ENCODE measurements around the gene DOC2A.

The DOC2A gene

DNA sequence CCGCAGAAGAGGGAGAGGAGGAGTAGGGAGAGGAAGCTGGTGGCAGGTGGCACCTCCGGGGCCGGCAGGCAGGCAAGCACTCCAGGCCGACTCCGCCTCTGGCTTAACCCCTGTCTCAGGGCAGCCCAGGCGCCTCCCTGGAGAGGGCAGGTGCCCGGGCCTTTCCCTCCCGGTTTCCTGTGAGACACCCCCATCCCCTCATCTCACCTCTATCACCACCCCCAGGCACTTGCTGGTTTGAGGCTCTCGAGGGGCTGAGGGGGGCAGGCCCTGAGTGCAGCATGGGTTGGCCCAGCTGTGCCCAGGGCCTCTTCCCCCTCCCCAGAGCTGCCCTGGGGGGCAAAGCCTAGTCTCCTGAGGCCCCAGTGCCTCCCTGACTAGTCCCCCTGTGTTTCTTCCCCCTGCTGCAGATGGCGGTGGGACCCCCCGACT is 6.0 kb downstream of the DOC2A start:
- TF ChIP-seq, protein P1, sequence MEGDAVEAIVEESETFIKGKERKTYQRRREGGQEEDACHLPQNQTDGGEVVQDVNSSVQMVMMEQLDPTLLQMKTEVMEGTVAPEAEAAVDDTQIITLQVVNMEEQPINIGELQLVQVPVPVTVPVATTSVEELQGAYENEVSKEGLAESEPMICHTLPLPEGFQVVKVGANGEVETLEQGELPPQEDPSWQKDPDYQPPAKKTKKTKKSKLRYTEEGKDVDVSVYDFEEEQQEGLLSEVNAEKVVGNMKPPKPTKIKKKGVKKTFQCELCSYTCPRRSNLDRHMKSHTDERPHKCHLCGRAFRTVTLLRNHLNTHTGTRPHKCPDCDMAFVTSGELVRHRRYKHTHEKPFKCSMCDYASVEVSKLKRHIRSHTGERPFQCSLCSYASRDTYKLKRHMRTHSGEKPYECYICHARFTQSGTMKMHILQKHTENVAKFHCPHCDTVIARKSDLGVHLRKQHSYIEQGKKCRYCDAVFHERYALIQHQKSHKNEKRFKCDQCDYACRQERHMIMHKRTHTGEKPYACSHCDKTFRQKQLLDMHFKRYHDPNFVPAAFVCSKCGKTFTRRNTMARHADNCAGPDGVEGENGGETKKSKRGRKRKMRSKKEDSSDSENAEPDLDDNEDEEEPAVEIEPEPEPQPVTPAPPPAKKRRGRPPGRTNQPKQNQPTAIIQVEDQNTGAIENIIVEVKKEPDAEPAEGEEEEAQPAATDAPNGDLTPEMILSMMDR (conservative IDR thresholded peaks at IDR 0.05; ENCODE audit: control insufficient read depth, insufficient read depth, low read depth, low read length): no peak
- no peak for DNase-seq (ENCODE audit: low read depth)
- no peak overlapping the region for H3K4me3 ChIP-seq (ENCODE audit: control insufficient read depth, low read depth, low read length)

DNA sequence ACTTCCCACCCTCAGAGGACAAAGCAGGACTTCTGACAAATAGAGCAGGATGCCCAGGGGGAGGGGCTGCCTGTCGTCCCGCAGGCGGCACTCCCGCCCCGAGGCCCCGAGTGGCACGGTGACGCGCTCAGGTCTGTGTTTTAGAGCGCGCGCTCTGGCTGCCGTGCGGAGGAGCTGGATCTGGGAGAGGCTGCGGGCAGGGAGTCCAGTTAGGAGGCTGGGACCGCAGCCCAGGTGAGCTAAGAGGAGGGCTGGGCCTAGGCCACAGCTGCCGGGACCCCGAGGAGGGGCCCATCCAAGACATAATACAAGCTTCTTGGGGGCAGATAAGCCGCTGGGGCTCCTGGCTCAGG is 6.4 kb downstream of the DOC2A start:
- H3K4me3 ChIP-seq (ENCODE audit: control insufficient read depth, low read depth, low read length): no peak overlapping the region
- TF ChIP-seq, protein P1 (conservative IDR thresholded peaks at IDR 0.05; ENCODE audit: control insufficient read depth, insufficient read depth, low read depth, low read length): no peak
- DNase-seq (ENCODE audit: low read depth): no peak

DNA sequence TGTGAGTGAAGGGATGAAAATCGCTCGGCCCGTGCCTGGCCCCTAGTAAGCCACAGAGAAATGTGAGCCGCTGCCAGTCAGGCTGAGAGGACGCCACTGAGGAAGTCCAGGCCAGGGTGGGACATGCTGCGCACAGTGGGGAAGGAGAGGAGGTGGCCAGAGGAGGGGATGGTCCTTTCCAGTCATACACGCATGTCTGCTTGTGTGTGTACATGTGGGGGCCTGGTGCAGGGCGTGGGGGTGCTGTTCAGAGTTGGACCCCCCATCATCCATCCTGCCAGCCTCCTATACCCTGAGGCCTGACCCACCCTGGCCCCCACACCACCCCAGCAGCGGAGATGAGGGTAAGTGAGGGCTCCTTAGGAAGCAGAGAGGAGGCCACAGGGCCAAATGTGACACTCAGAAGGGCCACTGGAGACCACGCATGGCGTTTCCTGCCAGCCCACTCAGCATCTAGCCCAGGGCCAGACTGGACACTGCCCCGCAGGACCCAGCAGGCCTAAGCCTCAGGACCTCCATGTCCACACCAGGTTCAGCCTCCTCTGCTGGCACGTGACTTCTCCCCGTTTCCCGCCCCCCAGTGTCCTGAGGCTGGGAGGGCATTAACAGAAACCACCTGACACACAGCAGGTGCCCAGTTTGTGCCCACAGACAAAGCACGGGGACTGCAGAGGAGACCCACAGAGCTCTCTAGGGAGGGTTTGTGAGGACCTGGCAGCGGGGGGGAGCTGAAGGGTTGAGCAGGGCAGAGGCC is 7.0 kb downstream of the DOC2A start:
- no peak for DNase-seq (ENCODE audit: low read depth)
- H3K4me3 ChIP-seq (ENCODE audit: control insufficient read depth, low read depth, low read length): no peak overlapping the region

DNA sequence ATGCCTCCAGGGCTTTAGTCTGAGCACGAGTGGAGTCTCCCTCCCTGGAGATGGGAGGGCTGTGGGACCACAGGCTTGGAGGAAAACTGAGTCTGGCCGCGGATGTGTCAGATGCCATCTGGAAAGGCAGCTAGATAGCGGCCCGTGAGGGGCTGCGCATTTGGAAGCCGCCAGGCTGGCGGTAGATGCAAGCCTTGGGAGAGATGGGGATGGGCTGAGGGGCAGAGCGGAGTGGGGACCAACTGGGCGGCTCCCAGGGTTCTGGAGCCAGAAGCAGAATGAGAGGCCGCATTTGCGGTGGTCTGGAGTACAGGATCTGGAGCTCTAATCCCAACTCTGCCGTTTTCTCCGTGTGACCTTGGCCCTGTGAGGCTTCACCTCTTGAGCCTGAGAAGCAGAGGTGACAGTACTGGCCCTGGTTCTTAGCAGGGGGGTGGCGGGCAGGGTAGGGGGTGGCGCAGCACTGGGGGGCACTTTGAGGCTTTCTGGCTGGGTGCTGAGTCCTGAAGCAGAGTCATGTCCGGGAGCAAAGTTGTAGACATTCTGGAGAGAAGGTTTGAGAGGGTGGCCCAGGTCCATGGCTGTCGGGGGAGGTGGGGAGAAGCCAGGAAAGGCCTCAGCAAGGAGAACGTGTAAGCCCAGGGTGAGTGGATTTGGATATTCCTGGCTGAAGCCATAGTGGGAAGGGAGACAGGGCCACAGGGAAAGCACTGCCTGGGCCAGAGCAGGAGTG is 8.0 kb downstream of the DOC2A start:
- DNase-seq (ENCODE audit: low read depth): no peak
- no peak overlapping the region for H3K4me3 ChIP-seq (ENCODE audit: control insufficient read depth, low read depth, low read length)
- TF ChIP-seq, protein P1 (conservative IDR thresholded peaks at IDR 0.05; ENCODE audit: control insufficient read depth, insufficient read depth, low read depth, low read length): no peak

More for the DNA sequence above, 7.0 kb downstream of the DOC2A start:
- TF ChIP-seq, protein P1 (conservative IDR thresholded peaks at IDR 0.05; ENCODE audit: control insufficient read depth, insufficient read depth, low read depth, low read length): no peak

DNA sequence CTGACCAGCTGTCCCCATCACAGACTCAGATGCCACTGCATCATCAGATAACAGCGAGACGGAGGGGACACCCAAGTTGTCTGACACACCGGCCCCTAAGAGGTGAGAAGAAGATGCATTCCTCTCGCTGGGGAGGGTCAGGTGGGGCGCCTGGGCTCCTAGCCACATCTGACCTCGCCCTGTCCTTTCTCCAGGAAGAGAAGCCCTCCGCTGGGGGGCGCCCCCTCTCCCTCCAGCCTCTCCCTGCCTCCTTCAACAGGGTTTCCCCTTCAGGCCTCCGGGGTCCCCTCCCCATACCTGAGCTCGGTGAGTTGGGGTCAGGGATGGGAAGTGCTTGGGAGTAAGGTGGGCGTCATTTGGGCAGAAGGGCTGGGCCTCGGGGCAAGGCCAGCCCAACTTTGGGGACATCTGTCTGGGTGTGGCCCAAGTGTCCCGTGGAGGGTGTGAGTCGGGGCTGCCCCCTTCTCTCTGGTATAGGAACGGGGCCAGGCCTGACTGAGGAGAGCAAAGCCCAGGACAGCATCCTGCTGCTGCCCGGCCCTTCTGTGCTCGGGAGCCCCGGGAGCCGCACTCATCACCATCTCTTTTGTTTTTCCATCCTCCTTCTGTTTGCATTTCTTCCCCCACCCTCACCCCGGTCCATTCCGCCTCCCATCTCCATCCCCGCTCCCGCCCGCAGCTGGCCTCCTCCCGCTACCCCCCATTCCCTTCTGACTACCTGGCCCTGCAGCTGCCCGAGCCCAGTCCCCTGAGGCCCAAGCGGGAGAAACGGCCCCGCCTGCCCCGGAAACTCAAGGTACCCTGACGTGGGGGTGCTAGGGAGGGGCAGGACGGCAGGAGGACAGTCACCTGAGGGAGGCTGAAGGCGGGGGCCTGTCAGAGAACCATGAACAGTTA is 9.8 kb downstream of the DOC2A start:
- DNase-seq (ENCODE audit: low read depth): no peak
- TF ChIP-seq, protein P1 (conservative IDR thresholded peaks at IDR 0.05; ENCODE audit: control insufficient read depth, insufficient read depth, low read depth, low read length): no peak
- no peak overlapping the region for H3K4me3 ChIP-seq (ENCODE audit: control insufficient read depth, low read depth, low read length)

DNA sequence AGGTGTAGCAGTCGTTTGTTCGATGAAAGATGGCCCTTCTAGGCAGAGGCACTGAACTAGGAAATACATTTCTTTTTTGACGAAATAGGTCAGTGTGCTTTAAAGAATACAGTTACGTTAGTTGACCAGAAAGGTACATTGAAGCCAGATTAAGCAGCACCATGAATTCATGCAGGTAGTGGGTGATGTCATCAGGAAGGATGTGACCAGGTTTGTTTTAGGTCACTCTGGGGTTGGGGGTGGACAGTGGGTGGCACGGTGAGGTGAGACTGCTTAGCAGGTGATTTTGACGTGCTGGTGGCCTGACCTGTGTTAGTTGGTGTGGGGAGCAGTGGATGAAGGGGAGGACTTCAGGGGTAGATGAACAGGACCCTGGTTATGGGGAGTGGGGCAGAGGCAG is 11.2 kb downstream of the DOC2A start:
- DNase-seq (ENCODE audit: low read depth): no peak
- no peak overlapping the region for H3K4me3 ChIP-seq (ENCODE audit: control insufficient read depth, low read depth, low read length)
- TF ChIP-seq, protein P1 (conservative IDR thresholded peaks at IDR 0.05; ENCODE audit: control insufficient read depth, insufficient read depth, low read depth, low read length): no peak
